NT2/D1 (cell line): ENCODE data around the gene SPARCL1.

Experiments
- SUZ12 ChIP-seq: IDR thresholded peaks from 2 replicates; pipeline ENCODE4 v1.6.1; 2011; ENCODE audit not compliant: insufficient read length, insufficient read depth; ENCODE audit errors: extremely low read depth
- YY1 ChIP-seq: IDR thresholded peaks from 2 replicates; pipeline ENCODE4 v1.6.1; 2011; ENCODE audit not compliant: insufficient read length, insufficient read depth
- ZNF274 ChIP-seq: IDR thresholded peaks from 2 replicates; pipeline ENCODE4 v1.6.1; 2011; ENCODE audit warnings: mild to moderate bottlenecking, low read depth, low read length

DNA sequence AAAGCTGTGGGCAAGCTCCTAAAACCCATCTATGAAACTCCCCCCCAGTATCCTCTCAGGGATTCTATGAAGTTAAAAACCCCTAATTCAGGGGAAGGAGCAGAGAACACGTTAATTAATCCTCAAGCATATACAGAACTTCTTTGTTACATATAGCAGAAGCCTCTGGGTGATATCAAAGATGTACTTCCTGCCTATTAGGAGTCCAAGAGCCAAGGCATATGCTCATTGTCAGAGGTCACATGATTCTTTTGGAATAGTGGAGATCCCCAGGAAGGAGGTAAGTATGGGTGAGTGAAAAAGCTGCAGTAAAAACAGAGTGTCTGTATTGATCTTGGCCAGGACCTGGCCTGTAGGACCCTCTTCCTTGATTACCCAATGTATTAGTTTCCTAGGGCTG is 2.9 kb upstream of the SPARCL1 start:
- no peak for TF ChIP-seq ZNF274
- no peak for TF ChIP-seq YY1
- no peak for TF ChIP-seq SUZ12
